ENCODE results near the gene MCOLN3.
A peak's percentile ranks its signal among the peaks of the same experiment; 100 is the strongest.
"Not testable (repeated sequence)": the region's sequence is repeated elsewhere in the genome, so short reads cannot be mapped to it uniquely, and the experiment has no call there.

The MCOLN3 gene

GRCh38 chr1:85024736-85025135 lies 23.6 kb downstream of the MCOLN3 start:
- DNase-seq (ENCODE audit: low spot score): no peak
- in situ Hi-C loops (cut with MboI; ENCODE audit: low pct_unique_long_range_greater_than_20kb, low sequenced_read_pairs, unreplicated experiment): no loop called here
- TF ChIP-seq CTCF (IDR thresholded peaks at IDR 0.05; ENCODE audit: extremely low read depth, insufficient read depth, missing control alignments): no peak

- DNase-seq (ENCODE audit: low spot score): no peak
- TF ChIP-seq CTCF (IDR thresholded peaks at IDR 0.05; ENCODE audit: extremely low read depth, insufficient read depth, missing control alignments): no peak
- in situ Hi-C loops (cut with MboI; ENCODE audit: low pct_unique_long_range_greater_than_20kb, low sequenced_read_pairs, unreplicated experiment): no loop called here
These were observed 25.6 kb downstream of the MCOLN3 start for GRCh38 chr1:85022700-85023099.

GRCh38 chr1:85019994-85020393 lies 28.3 kb downstream of the MCOLN3 start:
- in situ Hi-C loops (cut with MboI; ENCODE audit: low pct_unique_long_range_greater_than_20kb, low sequenced_read_pairs, unreplicated experiment): no loop called here
- DNase-seq (ENCODE audit: low spot score): no peak
- TF ChIP-seq CTCF (IDR thresholded peaks at IDR 0.05; ENCODE audit: extremely low read depth, insufficient read depth, missing control alignments): no peak

GRCh38 chr1:85015826-85016225 lies 32.5 kb downstream of the MCOLN3 start:
- in situ Hi-C loops (cut with MboI; ENCODE audit: low pct_unique_long_range_greater_than_20kb, low sequenced_read_pairs, unreplicated experiment): no loop called here
- no peak for TF ChIP-seq CTCF (IDR thresholded peaks at IDR 0.05; ENCODE audit: extremely low read depth, insufficient read depth, missing control alignments)
- no peak for DNase-seq (ENCODE audit: low spot score)

GRCh38 chr1:85005641-85006040 lies 42.7 kb downstream of the MCOLN3 start:
- DNase-seq (ENCODE audit: low spot score); in situ Hi-C loops (cut with MboI; ENCODE audit: low pct_unique_long_range_greater_than_20kb, low sequenced_read_pairs, unreplicated experiment): not testable (repeated sequence)

- TF ChIP-seq CTCF (IDR thresholded peaks at IDR 0.05; ENCODE audit: extremely low read depth, insufficient read depth, missing control alignments): no peak
- DNase-seq (ENCODE audit: low spot score): no peak
- in situ Hi-C loops (cut with MboI; ENCODE audit: low pct_unique_long_range_greater_than_20kb, low sequenced_read_pairs, unreplicated experiment): no loop called here
These were observed 46.6 kb downstream of the MCOLN3 start for GRCh38 chr1:85001742-85002141.

GRCh38 chr1:84998642-84999280 lies 49.5 kb downstream of the MCOLN3 start:
- peak; percentile 65 for DNase-seq (ENCODE audit: low spot score)
- in situ Hi-C loops (cut with MboI; ENCODE audit: low pct_unique_long_range_greater_than_20kb, low sequenced_read_pairs, unreplicated experiment): no loop called here
- peak; percentile 5 for TF ChIP-seq CTCF (IDR thresholded peaks at IDR 0.05; ENCODE audit: extremely low read depth, insufficient read depth, missing control alignments)
